Gastrocnemius medialis (tissue), 4 donors: ENCODE measurements around the gene ARHGAP27. TPM values are rescaled to one million over a fixed set of nuclear protein-coding genes. Genes with fewer than 3 reads are reported as not detected.

Source experiments
- ATAC-seq, 2 donors: fragments of 150-250 bp; one replicate each; pipeline ENCODE4 v1.9.1; 2016
- DNase-seq, 2 donors: peaks; one replicate each; pipeline ENCODE4 v3.0.0-alpha.2; 2019
- H3K27ac ChIP-seq, 4 donors: fragments of 200-600 bp; sonication (generic); 1 replicate in 1 of 4; 2 replicates in 3 of 4; pipeline ENCODE4 v1.5.1; 2016 to 2018; ENCODE audit warnings: mild to moderate bottlenecking in 2 of 4, moderate library complexity in 1 of 4
- H3K27me3 ChIP-seq, 3 donors: fragments of 200-600 bp; sonication (generic) in 2 of 3; 1 replicate in 1 of 3; 2 replicates in 2 of 3; pipeline versions ENCODE4 v1.5.1 to v1.6.0; 2016 to 2019; ENCODE audit warnings: mild to moderate bottlenecking in 1 of 3, moderate library complexity in 1 of 3
- H3K36me3 ChIP-seq, 2 donors: fragments of 200-600 bp; sonication (generic) in 1 of 2; one replicate each; pipeline ENCODE4 v1.5.1; 2017 to 2018
- H3K4me1 ChIP-seq, 2 donors: fragments of 200-600 bp; sonication (generic) in 1 of 2; one replicate each; pipeline ENCODE4 v1.5.1; 2016 to 2017; ENCODE audit warnings: mild to moderate bottlenecking in 2 of 2
- H3K4me3 ChIP-seq, 4 donors: fragments of 200-600 bp; sonication (generic) in 3 of 4; 1 replicate in 1 of 4; 2 replicates in 3 of 4; pipeline ENCODE4 v1.5.1; 2016 to 2019; ENCODE audit warnings: mild to moderate bottlenecking in 2 of 4
- H3K9me3 ChIP-seq, 3 donors: fragments of 200-600 bp; sonication (generic) in 2 of 3; 1 replicate in 1 of 3; 2 replicates in 2 of 3; pipeline ENCODE4 v1.5.1; 2016 to 2019
- CTCF ChIP-seq, 5 experiments: fragments of 450-650 bp in 3 of 5; fragments of 200-600 bp in 2 of 5; sonication (generic) in 2 of 5; IDR thresholded peaks in 4 of 5; conservative IDR thresholded peaks in 1 of 5; 1 replicate in 4 of 5; 2 replicates in 1 of 5; pipeline ENCODE4 v1.5.1; 2016 to 2019; ENCODE audit warnings: antibody characterized with exemption in 5 of 5, mild to moderate bottlenecking in 3 of 5, moderate library complexity in 3 of 5
- POLR2A ChIP-seq, 2 donors: fragments of 450-650 bp; IDR thresholded peaks; one replicate each; pipeline ENCODE4 v1.6.1; 2017; ENCODE audit warnings: antibody characterized with exemption in 2 of 2, mild to moderate bottlenecking in 2 of 2, moderate library complexity in 2 of 2
- in situ Hi-C, 4 donors: fragments of 200-750 bp; cut with MboI; loops; one replicate each; pipeline versions ENCODE4 v1.15.0 to v1.8.0; 2017; ENCODE audit warnings: low sequenced_read_pairs in 4 of 4
- intact Hi-C: fragments of 100-400 bp; cut with DNase I; formaldehyde crosslinking; loops from one replicate; pipeline ENCODE4 v1.15.1; 2023; ENCODE audit warnings: low total_unique reads
- total RNA-seq, 4 donors: library from RNA; depleted of rRNA; stranded (reverse); fragments of >200 nt; gene quantifications; one replicate each; pipeline versions ENCODE4 v1.1.0 to v1.2.3, GENCODE V29; 2016

ARHGAP27 gene
- total RNA-seq, 4 donors from 2014 or later = 4.2 to 6.0 (median 5.1) TPM

- in situ Hi-C loops (loop anchor here in 1 of 4 donors (25.0 kb wide), 1 partner anchor 176 kb away; no protein-coding TSS in a partner anchor), intact Hi-C loops (no loop called here)
- Histone ChIP-seq H3K9me3 (no peaks in the 10 kb centered on the region), H3K4me1 (peaks cover 9 to 16% of the 10 kb centered on the region in 2 donors), H3K27me3 (no peaks in the 10 kb centered on the region), H3K36me3 (no peaks in the 10 kb centered on the region), H3K4me3 (no peak overlapping the region), H3K27ac (peak overlapping the region in 1 of 4 donors; percentile 39)
- DNase-seq = peak in 1 of 2 donors; percentile 54
- no peak for TF ChIP-seq CTCF (IDR thresholded peaks at IDR 0.05 in 4 of 5, conservative IDR thresholded peaks at IDR 0.05 in 1 of 5)
- TF ChIP-seq POLR2A (IDR thresholded peaks at IDR 0.05) = no peak
- ATAC-seq = peak; percentile 37 to 83
These were observed 21.1 kb downstream of the ARHGAP27 start for GRCh38 chr17:45411348-45412105.

- ATAC-seq (no peak), DNase-seq (no peak)
- H3K4me1 ChIP-seq = peaks cover 9 to 16% of the 10 kb centered on the region in 2 donors
- no peak for TF ChIP-seq CTCF (IDR thresholded peaks at IDR 0.05 in 4 of 5, conservative IDR thresholded peaks at IDR 0.05 in 1 of 5)
- no peak for TF ChIP-seq POLR2A (IDR thresholded peaks at IDR 0.05)
- H3K9me3 ChIP-seq = no peaks in the 10 kb centered on the region
- peak overlapping the region in 2 of 4 donors; percentile 19 to 35 for H3K4me3 ChIP-seq
- H3K36me3 ChIP-seq = no peaks in the 10 kb centered on the region
- peak overlapping the region in 2 of 4 donors; percentile 30 to 39 for H3K27ac ChIP-seq
- intact Hi-C loops = no loop called here
- in situ Hi-C loops = loop anchor here in 1 of 4 donors (25.0 kb wide), 1 partner anchor 177 kb away; no protein-coding TSS in a partner anchor
- H3K27me3 ChIP-seq = peaks cover 0 to 5% (median 3%) of the 10 kb centered on the region in 3 donors
These were observed 22.3 kb downstream of the ARHGAP27 start for GRCh38 chr17:45410144-45411091.

GRCh38 chr17:45409659-45410076 lies 23.0 kb downstream of the ARHGAP27 start:
- intact Hi-C loops (no loop called here), in situ Hi-C loops (loop anchor here in 1 of 4 donors (25.0 kb wide), 1 partner anchor 178 kb away; no protein-coding TSS in a partner anchor)
- Histone ChIP-seq H3K9me3 (no peaks in the 10 kb centered on the region), H3K36me3 (no peaks in the 10 kb centered on the region), H3K4me3 (peak overlapping the region in 2 of 4 donors; percentile 19 to 35), H3K27ac (peak overlapping the region in 2 of 4 donors; percentile 30 to 39), H3K4me1 (peaks cover 9 to 16% of the 10 kb centered on the region in 2 donors), H3K27me3 (peaks cover 0 to 9% (median 3%) of the 10 kb centered on the region in 3 donors)
- DNase-seq (no peak), ATAC-seq (no peak)
- TF ChIP-seq CTCF (IDR thresholded peaks at IDR 0.05 in 4 of 5, conservative IDR thresholded peaks at IDR 0.05 in 1 of 5) (no peak), POLR2A (IDR thresholded peaks at IDR 0.05) (no peak)

- Histone ChIP-seq H3K27ac (no peak overlapping the region), H3K27me3 (peaks cover 0 to 9% (median 3%) of the 10 kb centered on the region in 3 donors), H3K9me3 (no peaks in the 10 kb centered on the region), H3K4me3 (no peak overlapping the region), H3K4me1 (peaks cover 9 to 16% of the 10 kb centered on the region in 2 donors), H3K36me3 (no peaks in the 10 kb centered on the region)
- in situ Hi-C loops (loop anchor here in 1 of 4 donors (25.0 kb wide), 1 partner anchor 178 kb away; no protein-coding TSS in a partner anchor), intact Hi-C loops (no loop called here)
- DNase-seq (no peak), ATAC-seq (no peak)
- TF ChIP-seq POLR2A (IDR thresholded peaks at IDR 0.05) (no peak), CTCF (IDR thresholded peaks at IDR 0.05 in 4 of 5, conservative IDR thresholded peaks at IDR 0.05 in 1 of 5) (no peak)
These were observed 23.9 kb downstream of the ARHGAP27 start for GRCh38 chr17:45408611-45409421.
